HG03039 (cell line): ENCODE results near the gene SEC61G.

Experiments
- ATAC-seq: cut with Tn5 transposase; IDR thresholded peaks from one replicate; pipeline ENCODE4 v1.9.1; 2021; ENCODE audit warnings: mild to moderate bottlenecking, moderate library complexity; ENCODE audit not compliant: unreplicated experiment

SEC61G gene

DNA sequence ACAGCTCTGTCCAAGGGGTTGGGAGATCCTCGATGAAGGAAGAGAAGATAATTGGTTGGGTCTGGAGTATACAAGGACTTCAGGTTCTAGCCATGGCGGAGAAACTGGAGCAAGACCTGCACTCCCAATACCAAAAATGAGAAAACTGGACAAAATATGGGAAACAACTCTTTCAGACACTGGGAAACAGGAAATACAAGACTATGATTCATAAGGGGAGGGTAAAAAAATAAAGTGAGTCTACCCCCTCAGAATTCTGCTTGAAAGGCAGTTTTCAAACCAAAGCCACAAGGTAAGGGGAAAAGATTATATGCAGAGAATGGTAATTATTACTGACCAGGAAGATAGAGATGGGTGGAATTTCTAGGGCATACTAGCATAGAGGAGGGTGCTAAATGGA is 10.2 kb upstream of the SEC61G start:
- ATAC-seq = no peak

DNA sequence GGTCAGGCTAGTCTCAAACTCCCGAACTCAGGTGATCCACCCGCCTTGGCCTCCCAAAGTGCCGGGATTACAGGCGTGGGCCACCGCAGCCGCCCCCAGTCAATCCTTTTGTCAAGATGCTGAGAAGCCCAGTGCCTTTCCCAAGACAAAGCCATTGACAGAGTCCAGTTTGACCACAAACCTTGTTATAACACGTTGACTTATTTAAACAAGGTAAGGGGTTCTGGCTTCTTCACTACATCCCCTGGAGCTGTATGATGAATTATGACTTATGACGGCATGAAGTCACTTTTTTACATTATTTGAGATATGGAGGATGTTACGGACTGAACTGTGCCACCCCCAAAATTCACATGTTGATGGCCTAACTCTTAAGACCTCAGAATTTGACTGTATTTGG is 5.8 kb upstream of the SEC61G start:
- no peak for ATAC-seq

DNA sequence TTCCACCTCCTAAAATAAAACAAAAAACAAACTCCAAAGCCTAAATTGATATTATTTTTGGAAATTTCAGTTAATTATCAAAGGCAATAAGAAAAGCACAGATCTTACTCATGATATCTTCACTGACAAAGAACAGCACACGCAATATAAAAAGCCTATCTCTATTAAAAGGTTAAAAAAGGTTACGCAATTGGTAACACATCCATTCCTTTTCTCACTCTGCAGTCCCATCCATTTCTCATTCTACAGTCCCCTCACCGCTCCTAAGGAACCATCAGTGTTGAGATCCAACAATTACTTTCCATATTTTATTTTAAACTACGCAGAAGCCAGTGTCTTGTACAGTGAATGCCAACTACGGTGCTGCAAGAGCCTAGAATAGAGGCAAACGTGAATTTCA is 1.3 kb downstream of the SEC61G start:
- ATAC-seq = no peak

DNA sequence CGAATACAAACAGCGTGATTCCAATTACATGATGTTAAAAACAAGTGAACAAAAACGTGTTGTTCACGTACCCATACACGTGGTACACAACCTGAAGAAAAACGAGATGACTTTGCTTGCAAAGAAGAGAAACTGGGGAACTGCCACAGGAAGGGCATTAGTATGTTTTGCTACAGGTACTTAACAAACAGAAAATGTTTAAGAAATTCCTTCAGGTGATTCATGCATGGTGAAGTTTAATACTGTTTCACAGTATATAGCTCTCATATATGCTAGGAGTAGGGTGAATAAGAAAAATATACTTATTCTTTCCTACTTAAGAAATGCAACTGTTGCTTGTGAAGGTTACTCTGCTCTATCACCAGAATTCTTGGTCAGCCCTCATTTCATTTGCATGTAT is 9.8 kb downstream of the SEC61G start:
- ATAC-seq = no peak

DNA sequence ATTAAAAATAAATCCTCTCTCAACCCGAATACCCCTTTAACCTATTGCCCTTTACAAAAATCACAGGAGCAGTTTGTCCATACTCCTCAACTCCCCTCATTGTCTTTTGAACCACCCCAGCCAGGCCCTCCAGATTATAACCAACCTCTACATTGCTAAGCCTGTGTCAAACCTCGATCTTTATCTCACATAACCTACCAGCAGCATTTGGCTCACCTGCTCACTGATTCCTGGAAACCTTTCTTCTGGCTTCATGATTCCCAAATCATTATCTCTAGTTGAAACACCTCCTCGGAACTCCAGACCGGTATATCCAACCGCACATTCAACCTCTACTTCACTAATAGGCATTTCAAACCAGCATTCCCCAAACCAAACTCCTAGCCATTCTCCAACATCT is 11.8 kb downstream of the SEC61G start:
- no peak for ATAC-seq

DNA sequence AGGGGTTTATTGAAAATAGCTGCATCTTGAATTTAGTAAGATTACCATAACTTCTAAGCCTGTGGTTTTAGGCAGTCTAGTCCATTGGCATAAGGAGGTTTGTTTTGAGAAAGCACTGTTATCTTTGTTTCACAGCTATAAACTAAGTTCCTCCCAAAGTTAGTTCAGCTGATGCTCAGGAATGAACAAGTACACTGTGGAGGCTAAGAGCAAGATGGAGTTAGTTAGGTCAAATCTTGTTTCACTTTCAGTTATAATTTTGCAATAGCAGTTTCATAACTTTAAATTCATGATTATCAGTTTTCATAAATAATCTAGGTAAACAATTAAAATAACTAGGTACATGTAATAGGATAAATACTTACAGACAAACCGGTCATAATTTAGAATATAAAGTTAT is 15.4 kb downstream of the SEC61G start:
- ATAC-seq = no peak

DNA sequence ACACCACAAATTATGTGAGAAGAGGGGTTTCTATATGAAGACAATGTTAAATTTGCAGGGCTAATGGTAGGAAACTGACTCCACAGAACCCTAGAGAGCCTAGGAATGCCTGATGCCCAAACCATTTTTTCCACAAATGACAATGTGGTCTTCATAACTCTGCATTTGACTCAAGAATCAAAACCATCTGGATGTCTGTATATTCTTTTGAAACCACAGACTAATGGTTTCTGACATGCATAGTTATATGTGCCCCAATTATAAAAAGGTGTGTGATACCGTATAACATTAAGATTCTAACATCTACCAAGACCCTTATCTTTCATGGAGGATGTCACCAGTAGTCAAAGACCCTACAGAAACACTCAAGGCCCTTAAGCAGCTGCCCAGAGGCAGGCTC is 20.3 kb downstream of the SEC61G start:
- no peak for ATAC-seq

DNA sequence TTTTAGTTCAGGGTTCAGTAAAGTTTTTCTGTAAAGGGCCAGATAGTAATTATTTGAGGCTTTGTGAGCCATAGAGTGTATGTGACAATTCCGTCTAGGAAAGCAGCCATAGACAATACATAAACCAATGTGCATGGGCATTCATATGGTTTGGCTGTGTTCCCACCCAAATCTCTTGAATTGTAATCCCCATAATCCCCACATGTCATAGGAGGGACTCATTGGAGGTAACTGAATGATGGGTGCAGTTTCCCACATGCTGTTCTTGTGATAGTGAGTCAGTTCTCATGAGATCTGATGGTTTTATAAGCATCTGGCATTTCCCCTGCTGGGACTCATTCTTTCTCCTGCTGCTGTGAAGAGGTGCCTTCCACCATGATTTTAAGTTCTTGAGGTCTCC is 29.9 kb downstream of the SEC61G start:
- no peak for ATAC-seq

DNA sequence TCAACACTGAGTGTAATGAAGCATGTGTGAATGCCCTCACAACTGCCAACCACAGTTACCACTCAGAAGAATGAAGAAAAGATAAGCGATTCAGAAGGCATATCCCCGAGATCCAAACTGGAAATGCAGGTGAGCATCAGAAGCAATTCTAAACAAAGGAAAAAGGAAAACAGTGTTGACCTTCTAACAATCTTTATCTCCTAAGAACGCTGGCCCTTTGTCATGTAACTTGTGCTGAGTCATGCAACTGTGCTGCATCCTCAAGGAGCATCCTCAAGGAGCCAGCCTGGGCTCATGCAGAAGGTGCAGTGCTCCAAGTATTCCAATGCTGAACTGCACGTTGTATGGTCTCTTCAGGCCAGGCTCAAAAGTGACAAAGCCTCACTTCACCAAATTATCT is 30.6 kb downstream of the SEC61G start:
- no peak for ATAC-seq

DNA sequence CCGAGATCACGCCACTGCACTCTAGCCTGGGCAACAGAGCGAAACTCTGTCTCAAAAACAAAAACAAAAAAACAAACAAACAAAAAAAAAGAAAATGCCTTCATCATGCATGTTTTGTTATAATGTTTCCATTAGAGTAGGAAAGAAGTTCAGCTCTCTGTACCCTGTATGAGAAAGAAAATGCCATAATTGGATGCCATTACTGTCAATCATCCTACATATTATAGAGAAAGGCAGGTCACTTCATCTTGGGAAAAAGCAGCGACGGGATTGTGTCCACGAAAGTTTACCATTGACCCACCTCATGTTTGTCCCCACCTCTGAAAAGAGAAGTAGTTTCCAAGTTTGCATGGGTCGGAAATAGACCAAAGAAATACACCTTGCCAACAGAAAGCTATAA is 33.8 kb downstream of the SEC61G start:
- ATAC-seq = no peak

DNA sequence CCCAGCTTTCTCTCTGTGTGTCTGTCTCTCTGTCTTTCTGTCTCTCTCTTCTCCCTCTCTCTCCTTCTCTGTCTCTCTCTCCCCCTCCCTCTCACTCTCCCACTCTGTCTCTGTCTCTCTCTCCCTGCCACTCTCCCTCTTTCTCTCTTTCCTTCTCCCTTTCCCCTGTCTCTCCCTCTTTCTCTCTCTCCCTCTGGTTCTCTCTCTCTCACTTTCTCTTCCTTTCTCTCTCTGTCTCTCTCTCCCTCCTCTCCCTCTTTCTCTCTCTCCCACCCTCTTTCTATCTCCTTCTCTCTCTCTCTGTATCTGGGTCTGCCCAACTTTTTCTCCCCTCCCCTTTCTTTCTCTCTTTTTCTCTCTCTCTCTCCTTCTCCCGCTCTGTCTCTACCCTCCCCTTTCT is 36.5 kb downstream of the SEC61G start:
- no peak for ATAC-seq

DNA sequence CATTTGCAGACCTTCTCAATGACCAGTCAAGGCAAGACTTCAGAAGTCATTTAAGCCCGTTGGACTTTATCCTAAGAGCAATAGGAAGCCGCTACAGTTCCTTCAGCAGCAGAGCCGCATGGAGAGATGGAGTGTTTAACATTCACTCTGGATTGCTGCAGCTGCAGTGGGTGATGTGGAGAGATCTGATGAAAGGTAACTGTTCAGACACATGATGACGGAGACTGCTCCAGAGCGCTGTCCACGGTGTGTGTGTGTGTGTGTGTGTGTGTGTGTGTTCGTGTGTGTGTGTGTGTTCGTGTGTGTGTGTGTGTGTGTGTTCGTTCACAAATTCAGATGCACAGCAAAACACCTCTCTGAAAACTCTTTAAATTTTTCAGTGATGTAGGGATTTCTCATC is 37.0 kb downstream of the SEC61G start:
- no peak for ATAC-seq

DNA sequence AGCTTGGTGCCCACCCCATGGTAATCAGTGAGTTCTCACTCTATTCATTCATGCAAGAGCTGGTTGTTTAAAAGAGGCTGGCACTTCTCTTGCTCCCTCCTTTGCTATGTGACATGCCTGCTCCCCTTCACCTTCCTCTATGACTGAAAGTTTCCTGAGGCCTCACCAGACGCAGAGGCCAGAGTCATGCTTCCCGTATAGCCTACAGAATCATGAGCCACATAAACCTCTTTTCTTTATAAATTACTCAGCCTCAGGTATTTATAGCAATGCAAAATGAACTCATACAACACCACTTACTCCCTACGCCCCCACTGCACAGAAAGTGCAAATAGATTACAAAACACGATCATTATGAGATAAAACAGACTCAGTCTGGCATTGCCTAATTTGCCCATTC is 39.0 kb downstream of the SEC61G start:
- ATAC-seq = no peak

DNA sequence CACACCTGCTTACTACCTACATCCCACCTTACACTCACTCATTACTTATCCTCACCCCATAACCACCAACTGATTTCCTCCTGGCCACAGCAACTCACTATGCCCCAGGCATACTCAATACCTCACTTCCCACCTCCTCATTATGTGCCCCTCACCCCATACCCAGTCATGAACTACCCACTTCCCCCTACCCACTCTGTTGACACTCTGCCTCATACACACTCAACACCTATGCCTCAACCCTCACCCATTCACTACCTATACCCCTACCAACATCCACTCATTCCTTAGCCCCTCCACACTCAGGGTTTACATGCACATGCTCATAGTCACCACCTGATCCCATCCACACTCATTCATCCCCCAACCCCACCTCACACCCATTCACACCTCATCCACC is 39.6 kb downstream of the SEC61G start:
- no peak for ATAC-seq

DNA sequence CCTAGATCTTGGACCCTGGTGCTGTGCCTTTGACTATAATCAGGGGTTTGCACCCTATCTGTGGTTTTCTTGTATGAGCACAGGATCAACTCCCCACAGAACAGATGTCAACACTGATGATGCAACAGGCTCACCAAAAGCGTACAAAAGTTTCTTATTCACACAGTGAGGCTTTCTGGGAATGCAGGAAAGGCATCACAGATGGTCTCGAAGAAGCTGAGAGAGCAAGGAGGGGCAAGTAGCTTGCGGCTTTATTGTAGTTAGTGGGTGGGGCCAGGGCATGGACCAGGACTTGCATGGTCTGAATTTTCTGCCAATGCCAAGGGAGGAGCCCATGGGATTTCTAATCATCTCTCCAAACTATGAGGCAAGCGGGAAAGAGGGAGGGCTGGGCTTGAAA is 46.2 kb downstream of the SEC61G start:
- ATAC-seq = no peak

DNA sequence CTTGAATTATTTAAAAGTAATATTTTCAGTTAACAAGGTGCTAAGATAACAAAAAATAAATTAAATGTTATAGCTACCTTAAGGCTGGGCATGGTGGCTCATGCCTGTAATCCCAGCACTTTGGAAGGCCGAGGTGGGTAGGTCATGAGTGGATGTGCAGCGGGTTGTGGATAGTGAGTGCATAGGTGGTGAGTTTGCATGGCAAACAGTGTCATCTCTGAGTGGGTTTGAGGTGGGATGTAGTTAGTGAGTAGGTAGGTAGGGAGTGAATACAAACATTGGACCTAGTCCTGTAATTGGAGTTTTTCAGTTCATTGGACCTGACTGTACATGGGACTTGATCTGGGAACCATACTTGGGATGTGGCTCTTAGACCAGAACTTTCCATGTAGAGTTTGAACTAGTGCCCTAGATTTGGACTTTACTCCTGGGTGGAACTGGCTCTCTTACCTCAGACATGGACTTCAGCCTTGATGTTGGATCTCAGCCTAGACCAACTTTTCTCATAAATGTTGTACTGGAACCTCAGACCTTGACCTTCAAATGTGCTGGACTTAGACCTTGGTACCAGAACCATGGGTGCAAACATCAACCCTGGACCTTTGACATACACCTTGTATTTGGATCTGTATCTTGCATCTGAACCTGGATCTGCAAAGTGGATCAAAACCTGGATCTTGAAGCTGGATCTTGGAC is 47.0 kb downstream of the SEC61G start:
- no peak for ATAC-seq

DNA sequence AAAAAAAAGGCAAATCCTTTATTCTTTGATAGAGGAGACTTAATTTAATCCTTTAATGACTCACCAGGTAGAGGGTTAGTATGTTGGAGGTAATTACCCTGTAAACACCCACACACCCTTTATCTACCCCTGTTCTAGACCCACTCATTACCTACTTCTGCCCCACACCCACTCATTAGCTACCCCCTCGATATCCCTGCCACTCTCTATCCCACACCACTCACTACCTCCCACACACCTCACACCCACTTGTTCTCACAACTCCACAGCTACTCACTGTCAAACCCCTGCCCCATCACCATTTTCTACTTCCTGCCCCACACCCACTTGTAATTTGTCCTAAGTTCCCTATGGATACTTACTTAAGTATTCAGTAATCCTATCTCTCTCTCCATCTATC is 49.7 kb downstream of the SEC61G start:
- no peak for ATAC-seq

DNA sequence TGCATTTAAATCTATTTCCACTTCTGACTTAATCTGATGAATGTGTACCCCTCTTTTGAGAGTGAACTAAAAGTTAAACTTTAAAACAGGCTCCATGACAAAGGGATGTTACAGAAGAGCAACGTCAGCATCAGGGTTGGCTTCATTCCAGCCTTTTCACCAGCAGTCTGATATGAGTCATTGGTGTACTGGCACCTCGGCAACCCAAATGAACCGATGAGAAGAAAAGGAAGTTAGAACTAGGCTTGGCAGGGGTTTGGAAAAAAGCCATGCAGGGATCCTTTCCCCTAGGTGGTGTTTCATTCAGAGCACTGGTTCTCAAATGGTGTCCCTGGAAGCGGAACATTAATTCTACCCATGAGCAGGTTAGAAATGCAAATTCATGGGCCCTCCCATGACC is 53.6 kb downstream of the SEC61G start:
- ATAC-seq = no peak

DNA sequence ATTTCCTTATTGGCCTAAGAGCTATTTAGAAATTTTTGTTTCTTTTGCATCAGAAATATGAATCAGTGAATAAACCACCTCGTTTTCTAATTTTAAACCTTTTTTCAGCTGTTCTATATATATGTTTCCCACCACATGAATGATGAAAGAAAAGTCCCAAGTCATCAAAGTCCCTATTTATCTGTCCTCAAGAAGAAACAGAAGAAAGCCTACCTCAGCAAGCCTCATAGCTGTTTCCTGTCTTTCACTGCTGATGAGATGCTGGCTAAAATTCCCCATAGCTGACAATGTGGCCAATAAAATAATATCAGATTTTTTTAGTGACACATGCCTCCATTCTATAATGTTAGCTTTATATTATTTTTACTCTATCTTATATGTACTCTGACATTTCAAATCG is 54.2 kb downstream of the SEC61G start:
- no peak for ATAC-seq
